GM23338 (cell line): ENCODE measurements around the gene ZBTB1. TPM values are rescaled to one million over a fixed set of nuclear protein-coding genes. Genes with fewer than 3 reads are reported as not detected.

ENCODE experiments used
- ATAC-seq: fragments of 200-7000 bp; cut with Tn5 transposase; 3 replicates; pipeline ENCODE4 v1.9.1; 2020
- DNase-seq: peaks from one replicate; pipeline ENCODE4 v3.0.0-alpha.2; 2015; ENCODE audit warnings: low spot score
- H2AFZ ChIP-seq: fragments of 200-600 bp; sonication (generic); 2 replicates; pipeline ENCODE4 v1.8.0; 2016; ENCODE audit warnings: antibody characterized with exemption, mild to moderate bottlenecking, moderate library complexity
- H3F3A ChIP-seq: fragments of 200-600 bp; sonication (generic); replicated peaks from 2 replicates; pipeline ENCODE4 v1.8.0; 2017; ENCODE audit warnings: antibody characterized with exemption, mixed run types, low read depth
- H3K27ac ChIP-seq: fragments of 200-600 bp; sonication (generic); 2 replicates; pipeline ENCODE4 v1.6.1; 2016; ENCODE audit warnings: low read depth
- H3K27me3 ChIP-seq: fragments of 200-600 bp; sonication (generic); 2 replicates; pipeline ENCODE4 v1.8.0; 2016; ENCODE audit warnings: mild to moderate bottlenecking, mixed run types, moderate library complexity; ENCODE audit not compliant: insufficient read depth
- H3K36me3 ChIP-seq: fragments of 200-600 bp; sonication (generic); 2 replicates; pipeline ENCODE4 v1.8.0; 2016; ENCODE audit warnings: mild to moderate bottlenecking; ENCODE audit not compliant: insufficient read depth
- H3K4me1 ChIP-seq: fragments of 200-600 bp; sonication (generic); 2 replicates; pipeline ENCODE4 v1.8.0; 2016; ENCODE audit warnings: mild to moderate bottlenecking, moderate library complexity; ENCODE audit not compliant: insufficient read depth
- H3K4me2 ChIP-seq: fragments of 200-600 bp; sonication (generic); 2 replicates; pipeline ENCODE4 v1.7.1; 2017; ENCODE audit warnings: mixed run types
- H3K4me3 ChIP-seq: fragments of 200-600 bp; sonication (generic); 2 replicates; pipeline ENCODE4 v1.6.1; 2016; ENCODE audit warnings: mixed run types
- H3K79me2 ChIP-seq: fragments of 200-600 bp; sonication (generic); replicated peaks from 2 replicates; pipeline ENCODE4 v1.8.0; 2017; ENCODE audit warnings: mild to moderate bottlenecking; ENCODE audit not compliant: insufficient read depth
- H3K9me2 ChIP-seq: fragments of 200-600 bp; sonication (generic); 2 replicates; pipeline ENCODE4 v1.8.0; 2017; ENCODE audit not compliant: insufficient read depth
- H4K20me1 ChIP-seq: fragments of 200-600 bp; sonication (generic); replicated peaks from 2 replicates; pipeline ENCODE4 v1.8.0; 2017; ENCODE audit warnings: mild to moderate bottlenecking; ENCODE audit not compliant: insufficient read depth
- H3K27ac Mint-ChIP-seq: 2 replicates; pipeline ENCODE4 v1.8.0; 2020; ENCODE audit warnings: inconsistent platforms, mild to moderate bottlenecking, moderate library complexity, mixed read lengths
- H3K27me3 Mint-ChIP-seq: 3 replicates; pipeline ENCODE4 v1.8.0; 2022; ENCODE audit warnings: low read depth, mild to moderate bottlenecking, moderate library complexity, mixed read lengths, inconsistent platforms; ENCODE audit not compliant: insufficient read depth, poor library complexity
- H3K36me3 Mint-ChIP-seq: 3 replicates; pipeline ENCODE4 v1.8.0; 2021; ENCODE audit warnings: low read depth, mild to moderate bottlenecking, inconsistent platforms, moderate library complexity, mixed read lengths
- H3K4me1 Mint-ChIP-seq: 3 replicates; pipeline ENCODE4 v1.8.0; 2020; ENCODE audit warnings: mild to moderate bottlenecking, inconsistent platforms, mixed read lengths
- H3K4me3 Mint-ChIP-seq: 3 replicates; pipeline ENCODE4 v1.8.0; 2021; ENCODE audit warnings: moderate library complexity, mild to moderate bottlenecking, inconsistent platforms, mixed read lengths
- H3K9me3 Mint-ChIP-seq: 3 replicates; pipeline ENCODE4 v1.8.0; 2020; ENCODE audit warnings: moderate library complexity, mild to moderate bottlenecking, inconsistent platforms, mixed read lengths
- CREB1 ChIP-seq: fragments of 250-450 bp; sonication (Bioruptor Pico); IDR thresholded peaks from 2 replicates; pipeline ENCODE4 v1.5.0; 2020; ENCODE audit warnings: low read depth, mild to moderate bottlenecking, moderate library complexity
- ETS1 ChIP-seq: IDR thresholded peaks from 2 replicates; pipeline ENCODE4 v1.6.1; 2016; ENCODE audit warnings: antibody characterized with exemption
- JUNB ChIP-seq: IDR thresholded peaks from one replicate; pipeline ENCODE4 v1.6.1; 2016; ENCODE audit warnings: antibody characterized with exemption; ENCODE audit not compliant: unreplicated experiment
- POLR2AphosphoS5 ChIP-seq: IDR thresholded peaks from 2 replicates; pipeline ENCODE4 v1.6.1; 2016; ENCODE audit warnings: antibody characterized with exemption, low read depth
- STAT1 ChIP-seq: IDR thresholded peaks from one replicate; pipeline ENCODE4 v1.6.1; 2016; ENCODE audit warnings: antibody characterized with exemption; ENCODE audit not compliant: unreplicated experiment
- ZNF114 ChIP-seq: fragments of 250-450 bp; sonication (Bioruptor Pico); IDR thresholded peaks from 2 replicates; pipeline ENCODE4 v1.5.0; 2020; ENCODE audit warnings: mild to moderate bottlenecking, moderate library complexity
- ZNF462 ChIP-seq: fragments of 250-450 bp; sonication (Bioruptor Pico); IDR thresholded peaks from 2 replicates; pipeline ENCODE4 v1.5.0; 2020; ENCODE audit warnings: mild to moderate bottlenecking, moderate library complexity
- polyA plus RNA-seq: library from polyadenylated mRNA; unstranded; fragments of >200 nt; fragmentation: Nextera tagmentation; extraction: Ambion mirVana; gene quantifications from 2 replicates; pipeline ENCODE4 v1.2.1, GENCODE V29; 2016
- total RNA-seq: library from RNA; depleted of rRNA; stranded (reverse); fragments of >200 nt; shearing (Covaris generic); gene quantifications from 2 replicates; pipeline ENCODE4 v1.2.3, GENCODE V29; 2014

The ZBTB1 gene
- total and polyA plus RNA-seq, 2 experiments from 2014 or later: 11.2 to 33.0 TPM

GRCh38 chr14:64566651-64567122, 62.1 kb downstream of the ZBTB1 start:
- no peaks in the 10 kb centered on the region for H3K4me1 ChIP-seq
- Mint-ChIP-seq H3K9me3 (no peaks in the 10 kb centered on the region), H3K36me3 (no peaks in the 10 kb centered on the region), H3K27me3 (peaks cover 2% of the 10 kb centered on the region), H3K4me1 (peaks cover 6% of the 10 kb centered on the region), H3K4me3 (no peak overlapping the region), H3K27ac (no peak overlapping the region)
- no peaks in the 10 kb centered on the region for H3K79me2 ChIP-seq
- no peak overlapping the region for H3K4me3 ChIP-seq
- no peaks in the 10 kb centered on the region for H3K36me3 ChIP-seq
- no peaks in the 10 kb centered on the region for H3F3A ChIP-seq
- H3K4me2 ChIP-seq: no peak overlapping the region
- no peaks in the 10 kb centered on the region for H3K27me3 ChIP-seq
- no peaks in the 10 kb centered on the region for H4K20me1 ChIP-seq
- H2AFZ ChIP-seq: no peak overlapping the region
- H3K27ac ChIP-seq: no peak overlapping the region
- TF ChIP-seq POLR2AphosphoS5 (no peak), ZNF462 (CRISPR knock-in tag) (no peak), JUNB (no peak), ZNF114 (CRISPR knock-in tag) (no peak), STAT1 (no peak), ETS1 (no peak), CREB1 (CRISPR knock-in tag) (no peak)
- ATAC-seq (peak; percentile 91), DNase-seq (peak; percentile 47)
- H3K9me2 ChIP-seq: no peaks in the 10 kb centered on the region
